ENCODE results near the gene OR4D10.

The OR4D10 gene

GRCh38 chr11:59528711-59529110, 55.6 kb downstream of the OR4D10 start:
- no peak for DNase-seq (ENCODE audit: low read depth in 2 of 2)
